PC-9 (cell line): ENCODE measurements around the gene RFXANK. TPM values are rescaled to one million over a fixed set of nuclear protein-coding genes. Genes with fewer than 3 reads are reported as not detected.
A peak's percentile ranks its signal among the peaks of the same experiment; 100 is the strongest.

Experiments
- BruUV-seq: library from RNA; stranded (reverse); fragments of 400-500 nt; replicated peaks from 2 replicates; lab custom pipeline; 2021; lab: Mats Ljungman, UMichigan
- CTCF ChIA-PET: fragments of 300-600 bp; sonication (Branson Sonifier 250); formaldehyde crosslinking; loops from one replicate; lab custom pipeline; 2022; ENCODE audit warnings: antibody characterized with exemption; lab: Charles Lee
- POLR2A ChIA-PET: fragments of 300-600 bp; sonication (Branson Sonifier 250); formaldehyde crosslinking; loops from one replicate; lab custom pipeline; 2022; ENCODE audit warnings: antibody characterized with exemption; ENCODE audit not compliant: unreplicated experiment; lab: Charles Lee
- DNase-seq, 2 experiments: peaks; one replicate each; pipeline versions ENCODE4 v3.0.0 to v3.0.0-alpha.2; 2015 to 2022; ENCODE audit warnings: mixed read lengths in 1 of 2
- H2AFZ ChIP-seq: fragments of 200-600 bp; sonication (generic); 2 replicates; pipeline ENCODE4 v1.8.1; 2017; ENCODE audit warnings: antibody characterized with exemption
- H3F3A ChIP-seq: fragments of 200-600 bp; sonication (generic); 2 replicates; pipeline ENCODE4 v1.8.1; 2017; ENCODE audit warnings: antibody characterized with exemption, mild to moderate bottlenecking, low read depth; ENCODE audit not compliant: insufficient read depth
- H3K27ac ChIP-seq: fragments of 200-600 bp; sonication (generic); 2 replicates; pipeline ENCODE4 v1.6.1; 2016; ENCODE audit warnings: mixed run types
- H3K27me3 ChIP-seq: fragments of 200-600 bp; sonication (generic); 2 replicates; pipeline ENCODE4 v1.6.1; 2016; ENCODE audit warnings: low read depth, mixed run types; ENCODE audit not compliant: insufficient read depth
- H3K36me3 ChIP-seq: fragments of 200-600 bp; sonication (generic); 2 replicates; pipeline ENCODE4 v1.6.1; 2016; ENCODE audit warnings: low read depth, mixed run types
- H3K4me1 ChIP-seq: fragments of 200-600 bp; sonication (generic); replicated peaks from 2 replicates; pipeline ENCODE4 v1.6.1; 2016; ENCODE audit warnings: mixed run types; ENCODE audit not compliant: insufficient read depth
- H3K4me2 ChIP-seq: fragments of 200-600 bp; sonication (generic); 2 replicates; pipeline ENCODE4 v1.6.1; 2017; ENCODE audit warnings: mixed run types
- H3K4me3 ChIP-seq: fragments of 200-600 bp; sonication (generic); 2 replicates; pipeline ENCODE4 v1.6.1; 2016; ENCODE audit warnings: mixed run types
- H3K79me2 ChIP-seq: fragments of 200-600 bp; sonication (generic); 2 replicates; pipeline ENCODE4 v1.6.1; 2017; ENCODE audit warnings: low read depth, mixed run types
- H3K9me2 ChIP-seq: fragments of 200-600 bp; sonication (generic); 2 replicates; pipeline ENCODE4 v1.8.1; 2017; ENCODE audit warnings: mild to moderate bottlenecking; ENCODE audit not compliant: insufficient read depth
- H3K9me3 ChIP-seq: fragments of 200-600 bp; sonication (generic); 2 replicates; pipeline ENCODE4 v1.8.1; 2016; ENCODE audit warnings: low read depth; ENCODE audit not compliant: insufficient read depth
- H4K20me1 ChIP-seq: fragments of 200-600 bp; sonication (generic); 2 replicates; pipeline ENCODE4 v1.8.1; 2017; ENCODE audit not compliant: insufficient read depth
- CTCF ChIP-seq: fragments of 200-600 bp; sonication (generic); conservative IDR thresholded peaks from 2 replicates; pipeline ENCODE4 v1.6.1; 2017; ENCODE audit warnings: mixed run types, antibody characterized with exemption, mild to moderate bottlenecking, moderate library complexity
- EZH2 ChIP-seq: fragments of 200-600 bp; sonication (generic); IDR thresholded peaks from 2 replicates; pipeline ENCODE4 v1.8.0; 2017; ENCODE audit warnings: antibody characterized with exemption, low read depth
- intact Hi-C: fragments of 100-400 bp; cut with micrococcal nuclease; formaldehyde crosslinking; loops from one replicate; pipeline ENCODE4 v1.10.0; 2022; ENCODE audit not compliant: unreplicated experiment
- total RNA-seq: library from RNA; stranded (reverse); gene quantifications from 2 replicates; pipeline ENCODE4 v1.2.3, GENCODE V29; 2021

RFXANK gene
- total RNA-seq, 1 experiment from 2014 or later, result 132 TPM

- no peaks in the 10 kb centered on the region for H3K9me2 ChIP-seq
- no peaks in the 10 kb centered on the region; the same call in 1 of the 2 replicates for H4K20me1 ChIP-seq
- intact Hi-C loops, result no loop called here
- no peaks in the 10 kb centered on the region; the same call in 1 of the 2 replicates for H3K79me2 ChIP-seq
- BruUV-seq, result no TSS peak
- H3K4me2 ChIP-seq, result no peak overlapping the region
- H3K36me3 ChIP-seq, result no peaks in the 10 kb centered on the region; the same call in 1 of the 2 replicates
- H2AFZ ChIP-seq, result no peak overlapping the region
- no peaks in the 10 kb centered on the region for H3K4me1 ChIP-seq
- TF ChIP-seq EZH2 (no peak), CTCF (no peak)
- CTCF ChIA-PET, result interaction anchor here (0.5 kb wide), 1 partner anchor 14 kb away, joined by 3 read pairs; no protein-coding TSS in a partner anchor
- no peaks in the 10 kb centered on the region for H3K9me3 ChIP-seq
- POLR2A ChIA-PET, result no interaction called here
- DNase-seq, result no peak
- no peak overlapping the region for H3K27ac ChIP-seq
- H3K27me3 ChIP-seq, result no peaks in the 10 kb centered on the region
- peaks cover 27% of the 10 kb centered on the region; the same call in 1 of the 2 replicates for H3F3A ChIP-seq
- no peak overlapping the region for H3K4me3 ChIP-seq
These were observed 12.3 kb upstream of the RFXANK start for GRCh38 chr19:19179548-19180441.

- H3K36me3 ChIP-seq, result no peaks in the 10 kb centered on the region; the same call in 1 of the 2 replicates
- no peak for TF ChIP-seq EZH2
- TF ChIP-seq CTCF, result no peak
- H3K9me2 ChIP-seq, result no peaks in the 10 kb centered on the region
- no peaks in the 10 kb centered on the region; the same call in 1 of the 2 replicates for H3K79me2 ChIP-seq
- no peaks in the 10 kb centered on the region for H3K9me3 ChIP-seq
- no peaks in the 10 kb centered on the region for H3K27me3 ChIP-seq
- no peak for DNase-seq
- H3K4me1 ChIP-seq, result no peaks in the 10 kb centered on the region
- no peak overlapping the region for H3K4me3 ChIP-seq
- intact Hi-C loops, result no loop called here
- no peak overlapping the region for H2AFZ ChIP-seq
- no peak overlapping the region for H3K27ac ChIP-seq
- H3F3A ChIP-seq, result peaks cover 19% of the 10 kb centered on the region; the same call in 1 of the 2 replicates
- CTCF ChIA-PET, result no interaction called here
- BruUV-seq, result no TSS peak
- no peaks in the 10 kb centered on the region; the same call in 1 of the 2 replicates for H4K20me1 ChIP-seq
- POLR2A ChIA-PET, result no interaction called here
- no peak overlapping the region for H3K4me2 ChIP-seq
These were observed 10.5 kb upstream of the RFXANK start for GRCh38 chr19:19181488-19181998.

GRCh38 chr19:19185853-19186740 lies 6.0 kb upstream of the RFXANK start:
- H3K9me3 ChIP-seq, result no peaks in the 10 kb centered on the region
- peak; percentile 40 to 53 for DNase-seq
- no peak overlapping the region for H3K4me2 ChIP-seq
- POLR2A ChIA-PET, result no interaction called here
- intact Hi-C loops, result no loop called here
- H3K36me3 ChIP-seq, result no peaks in the 10 kb centered on the region; the same call in 1 of the 2 replicates
- H3K4me1 ChIP-seq, result peaks cover 13% of the 10 kb centered on the region
- no peak overlapping the region for H3K4me3 ChIP-seq
- H2AFZ ChIP-seq, result no peak overlapping the region
- TF ChIP-seq EZH2 (no peak), CTCF (peak; percentile 86)
- H4K20me1 ChIP-seq, result no peaks in the 10 kb centered on the region; the same call in 1 of the 2 replicates
- CTCF ChIA-PET, result no interaction called here
- no peak overlapping the region for H3K27ac ChIP-seq
- 0 out of 2 replicates have a peak, but pooled peaks cover 5% of the 10 kb centered on the region for H3F3A ChIP-seq
- no peaks in the 10 kb centered on the region for H3K9me2 ChIP-seq
- H3K79me2 ChIP-seq, result peaks cover 21% of the 10 kb centered on the region
- H3K27me3 ChIP-seq, result no peaks in the 10 kb centered on the region
- BruUV-seq, result no TSS peak
